Glomerular visceral epithelial cell (primary cell): ENCODE measurements around the gene EXOSC10.
"Not testable (repeated sequence)": the region's sequence is repeated elsewhere in the genome, so short reads cannot be mapped to it uniquely, and the experiment has no call there.

Experiments
- DNase-seq: peaks from one replicate; pipeline ENCODE4 v3.0.0-alpha.2; 2016; ENCODE audit errors: extremely low spot score

The EXOSC10 gene

DNA sequence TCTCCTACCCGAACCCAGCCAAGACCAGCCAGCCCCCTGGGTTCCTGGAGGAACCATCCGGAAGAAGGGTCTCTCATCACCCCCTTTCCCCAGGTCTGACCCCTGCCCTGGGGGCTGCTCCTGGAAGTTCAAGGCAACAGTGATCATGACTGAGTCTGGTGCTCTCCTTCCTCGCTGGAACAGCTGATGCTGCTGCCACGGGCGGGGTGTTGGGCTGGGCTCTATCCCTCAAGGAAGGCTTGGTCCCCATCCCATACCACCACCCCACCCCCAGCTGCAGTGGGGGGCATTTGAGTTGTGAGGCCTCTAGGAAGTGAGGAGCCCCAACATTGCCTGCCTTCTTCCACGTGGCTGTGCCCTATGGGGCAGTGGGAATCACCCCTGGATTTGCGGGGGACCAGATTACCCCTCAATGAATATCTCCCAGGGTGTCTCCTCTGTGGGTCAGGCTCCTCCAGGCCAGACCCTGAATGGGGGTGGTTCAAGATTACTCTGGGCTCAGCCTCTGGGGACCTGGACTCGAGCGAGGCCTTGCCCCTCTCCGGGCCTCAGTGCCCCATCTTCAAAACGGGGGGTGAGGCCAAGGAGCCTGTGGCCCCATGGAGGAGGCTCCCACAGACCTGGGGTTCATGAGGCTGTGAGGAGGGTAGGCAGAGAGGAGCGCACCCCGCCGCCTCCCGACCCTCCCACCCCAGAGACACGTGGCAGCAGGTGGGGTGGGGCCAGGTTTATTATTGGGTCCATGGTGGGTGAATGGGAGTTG, 55.4 kb downstream of the EXOSC10 start:
- no peak for DNase-seq

DNA sequence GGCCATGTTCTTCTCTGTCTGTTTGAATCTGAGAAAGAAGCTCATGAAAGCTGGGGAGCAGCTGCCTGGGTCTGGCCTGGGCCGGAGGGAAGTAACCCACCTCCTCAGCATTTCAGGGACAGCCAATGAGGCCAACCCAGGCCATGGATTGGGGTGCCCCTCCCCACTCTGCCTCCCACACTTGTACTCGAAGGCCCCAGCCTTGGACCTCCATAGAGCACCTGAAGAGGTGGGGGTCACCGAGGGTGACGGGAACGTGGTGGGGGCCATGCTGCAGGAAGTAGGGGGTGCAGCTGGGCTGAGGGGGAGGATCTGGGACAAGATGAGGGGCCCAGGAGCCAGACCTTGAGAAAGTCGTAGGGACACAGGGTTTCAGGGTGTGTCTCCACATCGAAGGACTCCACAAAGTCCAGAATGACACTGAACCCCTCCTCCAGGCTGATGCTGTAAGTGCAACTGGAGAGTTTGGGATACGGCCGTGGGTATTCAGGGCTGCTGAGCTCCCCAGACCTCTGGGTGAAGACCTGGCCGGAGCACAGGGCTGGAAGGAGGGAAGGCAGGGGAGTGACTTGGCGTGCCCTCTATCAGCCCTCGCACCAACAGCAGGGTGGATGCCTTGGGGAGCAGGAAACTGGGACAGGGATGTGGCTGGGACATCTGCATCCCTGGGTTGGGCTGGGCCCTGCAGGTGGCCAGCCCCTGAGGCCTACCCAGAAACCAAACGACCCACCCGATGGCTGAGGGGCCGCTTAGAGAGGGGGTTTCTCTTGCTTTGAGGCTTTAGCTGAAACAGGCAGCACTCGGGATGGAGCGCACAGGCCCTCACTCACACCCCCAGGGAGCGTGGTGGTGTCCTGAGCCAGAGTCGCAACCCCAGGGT, 56.4 kb downstream of the EXOSC10 start:
- no peak for DNase-seq

DNA sequence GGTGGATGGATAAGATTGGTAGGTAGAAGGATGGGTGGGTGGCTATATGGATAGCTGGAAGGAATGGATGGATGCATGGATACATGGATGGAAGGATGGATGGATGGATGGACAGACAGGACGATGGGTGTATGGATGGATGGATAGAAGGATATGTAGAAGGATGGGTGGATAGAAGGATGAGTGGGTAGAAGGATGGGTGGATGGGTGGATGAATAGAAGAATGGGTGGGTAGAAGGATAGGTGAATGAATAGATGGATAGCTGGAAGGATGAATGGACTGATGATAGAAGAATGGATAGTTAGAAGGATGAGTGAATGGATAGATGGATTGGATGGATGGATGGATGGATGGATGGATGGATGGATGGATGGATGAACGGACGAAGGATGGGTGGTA, 57.6 kb downstream of the EXOSC10 start:
- no peak for DNase-seq

DNA sequence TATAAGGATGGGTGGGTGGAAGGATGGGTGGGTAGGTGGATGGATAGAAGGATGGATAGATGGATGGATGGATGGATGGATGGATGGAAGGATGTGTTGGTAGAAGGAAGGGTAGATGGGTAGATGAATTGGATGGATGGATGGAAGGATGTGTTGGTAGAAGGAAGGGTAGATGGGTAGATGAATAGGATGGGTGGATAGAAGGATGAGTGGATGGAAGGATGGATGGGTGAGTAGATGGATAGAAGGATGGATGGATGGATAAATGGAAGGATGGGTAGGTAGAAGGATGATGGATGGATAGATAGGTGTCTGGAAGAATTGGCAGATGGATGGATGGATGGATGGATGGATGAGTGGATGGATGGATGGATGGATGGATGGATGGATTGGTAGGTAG, 58.6 kb downstream of the EXOSC10 start:
- no peak for DNase-seq

DNA sequence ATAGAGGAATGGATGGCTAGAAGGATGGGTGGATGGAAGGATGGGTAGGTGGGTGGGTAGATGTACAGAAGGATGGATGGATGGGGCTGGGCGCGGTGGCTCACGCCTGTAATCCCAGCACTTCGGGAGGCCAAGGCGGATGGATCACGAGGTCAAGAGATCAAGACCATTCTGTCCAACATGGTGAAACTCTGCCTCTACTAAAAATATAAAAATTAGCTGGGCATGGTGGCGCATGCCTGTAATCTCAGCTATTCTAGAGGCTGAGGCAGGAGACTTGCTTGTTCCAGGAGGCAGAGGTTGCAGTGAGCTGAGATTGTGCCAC, 59.6 kb downstream of the EXOSC10 start:
- not testable (repeated sequence) for DNase-seq

DNA sequence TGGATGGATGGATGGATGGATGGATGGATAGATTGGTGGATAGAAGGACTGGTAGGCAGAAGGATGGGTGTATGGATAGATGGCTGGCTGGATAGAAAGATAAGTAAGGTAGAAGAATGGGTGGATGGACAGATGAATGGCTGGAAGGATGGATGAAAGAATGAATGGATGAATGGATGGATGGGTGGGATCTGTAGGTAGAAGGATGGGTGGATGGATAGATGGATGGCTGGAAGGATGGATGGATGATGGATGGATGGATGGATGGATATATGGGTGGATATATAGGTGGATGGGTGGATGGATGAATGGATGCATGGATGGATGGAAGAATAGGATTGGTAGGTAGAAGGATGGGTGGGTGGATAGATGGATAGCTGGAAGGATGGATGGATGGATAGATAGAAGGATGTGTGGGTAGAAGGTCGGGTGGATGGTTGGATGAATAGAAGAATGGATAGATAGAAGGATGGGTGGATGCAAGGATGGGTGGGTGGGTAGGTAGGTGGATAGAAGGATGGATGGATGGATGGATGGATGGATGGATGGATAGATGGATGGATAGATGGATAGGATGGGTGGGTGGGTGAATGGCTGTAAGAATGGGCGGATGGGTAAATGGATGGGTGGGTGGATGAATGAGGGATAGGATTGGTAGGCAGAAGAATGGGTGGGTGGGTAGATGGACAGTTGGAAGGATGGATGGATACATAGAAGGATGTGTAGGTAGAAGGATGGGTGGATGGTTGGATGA, 60.1 kb downstream of the EXOSC10 start:
- no peak for DNase-seq

DNA sequence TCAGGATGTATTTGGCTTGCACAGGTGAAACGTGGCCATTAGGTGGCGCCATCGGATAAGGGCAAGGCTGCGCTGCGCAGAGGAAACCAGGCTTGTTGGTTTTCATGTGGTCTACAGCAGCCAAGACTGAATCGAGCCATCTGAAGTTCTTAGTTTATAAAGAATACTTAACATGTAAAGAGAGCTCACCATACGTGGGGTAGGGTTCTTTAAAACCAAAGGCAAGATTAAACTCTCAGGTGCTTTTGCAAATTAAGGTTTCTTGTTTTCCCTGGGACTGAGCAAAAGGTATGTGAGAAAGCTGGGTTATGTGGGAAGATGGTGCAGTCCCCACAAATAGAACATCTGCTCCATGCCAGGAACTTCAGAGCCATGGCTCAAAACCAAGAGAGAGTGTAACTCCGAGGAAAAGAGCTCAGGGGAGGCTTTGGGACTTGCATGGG, 61.9 kb downstream of the EXOSC10 start:
- peak; percentile 81 for DNase-seq

DNA sequence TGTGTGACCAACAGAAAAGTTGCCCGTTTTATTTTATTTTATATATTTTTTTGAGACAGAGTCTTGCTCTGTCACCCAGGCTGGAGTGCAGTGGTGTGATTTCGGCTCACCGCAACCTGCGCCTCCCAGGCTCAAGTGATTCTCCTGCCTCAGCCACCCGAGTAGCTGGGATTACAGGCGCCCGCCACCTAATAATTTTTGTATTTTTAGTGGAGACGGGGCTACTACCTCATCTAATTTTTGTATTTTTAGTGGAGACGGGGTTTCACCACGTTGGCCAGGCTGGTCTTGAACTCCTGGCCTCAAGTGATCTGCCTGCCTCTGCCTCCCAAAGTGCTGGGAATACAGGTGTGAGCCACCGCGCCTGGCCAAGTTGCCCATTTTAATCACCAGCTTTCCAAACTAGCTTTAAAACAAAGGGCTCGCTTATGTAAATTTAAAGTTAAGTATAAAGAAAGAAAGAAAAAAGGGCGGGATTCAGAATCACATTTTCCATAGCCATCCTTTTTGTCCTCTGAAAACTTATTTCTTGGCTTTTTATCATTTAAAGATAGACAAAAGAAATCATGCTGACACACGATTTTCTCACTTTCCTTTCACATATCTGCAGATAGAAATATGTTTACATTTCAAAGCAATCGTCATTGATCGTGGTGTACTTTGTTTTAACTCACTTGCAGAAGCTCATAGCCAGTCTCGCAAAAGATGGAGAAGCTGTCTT, 62.5 kb downstream of the EXOSC10 start:
- DNase-seq, result not testable (repeated sequence)

DNA sequence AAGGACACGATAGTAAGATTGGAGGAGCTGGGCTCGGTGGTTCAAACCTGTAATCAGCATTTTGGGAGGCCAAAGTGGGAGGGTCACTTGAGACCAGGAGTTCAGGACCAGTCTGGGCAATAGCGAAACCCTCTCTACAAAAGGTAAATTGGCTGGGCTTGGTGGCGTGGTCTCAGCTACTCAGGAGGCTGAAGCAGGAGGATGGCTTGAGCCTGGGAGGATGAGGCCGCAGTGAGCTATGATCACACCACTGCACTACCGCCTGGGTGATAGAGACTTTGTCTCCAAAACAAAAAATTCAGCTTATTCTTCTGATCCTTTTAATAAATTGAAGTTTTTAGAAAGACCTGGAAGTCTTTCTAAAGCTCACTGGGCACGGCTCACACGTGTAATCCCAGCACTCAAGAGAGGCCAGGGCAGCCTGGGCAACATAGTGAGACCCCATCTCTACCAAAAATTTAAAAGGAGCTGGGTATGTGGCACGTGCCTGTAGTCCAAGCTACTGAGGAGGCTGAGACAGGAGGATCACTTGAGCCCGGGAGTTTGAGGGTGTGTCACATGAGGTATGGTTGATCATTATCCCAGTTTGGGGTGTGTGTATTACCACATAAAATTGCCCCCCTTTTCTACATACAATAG, 67.9 kb downstream of the EXOSC10 start:
- no peak for DNase-seq

DNA sequence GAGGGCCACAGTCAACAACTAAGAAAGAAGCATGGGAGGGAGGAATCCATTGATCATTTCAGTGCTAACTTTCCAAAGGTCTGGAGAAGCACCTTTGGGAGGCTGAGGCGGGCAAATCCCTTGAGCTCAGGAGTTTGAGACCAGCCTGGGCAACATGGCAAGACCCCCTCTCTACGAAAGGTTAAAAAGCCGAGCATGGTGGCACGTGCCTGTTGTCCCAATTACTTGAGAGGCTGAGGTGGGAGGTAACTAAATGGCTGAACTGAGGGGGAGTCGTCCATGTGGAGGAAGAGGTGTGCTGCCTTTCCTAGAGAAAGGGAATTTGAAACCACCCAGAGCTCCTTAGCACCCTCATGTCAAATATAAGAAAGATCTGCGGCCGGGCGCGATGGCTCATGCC, 68.8 kb downstream of the EXOSC10 start:
- no peak for DNase-seq

DNA sequence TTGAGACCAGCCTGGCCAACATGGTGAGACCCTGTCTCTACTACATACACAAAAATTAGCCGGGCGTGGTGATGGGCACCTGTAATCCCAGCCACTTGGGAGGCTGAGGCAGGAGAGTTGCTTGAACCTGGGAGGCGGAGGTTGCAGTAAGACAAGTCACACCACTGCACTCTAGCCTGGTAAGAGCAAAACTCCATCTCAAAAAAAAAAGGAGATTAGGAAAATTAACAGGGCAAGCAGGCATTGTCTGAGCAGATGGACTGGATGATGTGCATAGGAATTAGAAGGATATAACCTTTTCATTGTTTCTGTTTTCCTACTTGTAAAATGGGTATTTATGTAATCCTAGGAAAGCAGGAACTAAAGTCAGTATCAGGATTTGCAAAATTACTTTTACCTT, 71.7 kb downstream of the EXOSC10 start:
- DNase-seq, result no peak

DNA sequence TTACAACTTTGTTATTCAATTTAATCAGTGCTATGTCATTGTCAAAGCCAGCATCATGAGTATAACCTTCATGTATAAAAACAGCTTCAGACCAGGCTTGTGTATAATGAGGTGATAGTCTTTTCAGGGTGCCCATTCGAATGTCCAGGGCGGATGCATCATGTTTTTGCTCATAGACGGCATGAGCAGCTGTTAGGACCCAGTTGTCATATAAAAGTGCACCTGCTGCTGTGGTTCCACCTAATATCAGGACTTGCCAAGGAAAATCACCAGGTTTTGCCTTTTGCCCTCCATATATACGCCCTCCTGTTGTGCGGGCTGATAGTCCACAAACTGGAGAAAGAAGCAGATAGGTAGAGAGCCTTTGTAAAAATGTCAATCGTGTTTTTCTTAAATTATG, 72.4 kb downstream of the EXOSC10 start:
- no peak for DNase-seq

DNA sequence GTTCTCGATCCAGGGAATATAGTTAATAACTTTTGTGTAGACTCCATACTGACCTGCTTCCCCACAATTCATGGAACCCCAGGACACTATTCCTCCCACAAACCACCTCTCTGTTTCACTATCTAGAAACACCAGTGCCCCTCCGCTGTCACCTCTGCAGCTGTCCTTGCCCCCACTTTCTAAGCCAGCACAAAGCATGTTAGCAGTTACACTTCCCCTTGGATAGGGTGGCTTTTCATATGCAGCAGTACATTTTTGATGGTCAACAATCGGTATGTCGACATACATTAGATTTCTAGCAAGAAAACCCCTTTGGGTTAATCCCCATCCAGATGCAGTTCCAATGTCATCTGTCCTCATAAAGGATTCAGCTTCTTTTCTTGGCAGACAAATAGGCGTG, 72.8 kb downstream of the EXOSC10 start:
- no peak for DNase-seq

DNA sequence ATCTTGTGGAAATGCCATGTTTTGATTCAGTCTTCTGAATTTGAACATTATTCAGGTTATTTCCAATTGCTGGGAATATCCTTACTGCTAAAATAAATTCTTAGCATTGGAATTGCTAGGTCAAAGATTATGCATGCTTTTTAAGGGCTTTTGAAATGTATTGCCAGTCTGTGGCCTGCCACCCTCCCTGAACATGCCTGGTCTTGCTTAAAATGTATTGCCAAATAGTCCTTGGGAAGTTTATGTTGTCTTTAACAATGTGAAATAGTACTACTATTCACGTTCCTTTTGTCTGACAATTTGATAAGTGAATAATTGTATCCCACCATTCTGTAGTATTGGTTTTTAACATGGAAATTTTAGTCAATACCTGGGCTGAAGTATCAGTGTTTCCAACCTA, 73.6 kb downstream of the EXOSC10 start:
- DNase-seq, result no peak

DNA sequence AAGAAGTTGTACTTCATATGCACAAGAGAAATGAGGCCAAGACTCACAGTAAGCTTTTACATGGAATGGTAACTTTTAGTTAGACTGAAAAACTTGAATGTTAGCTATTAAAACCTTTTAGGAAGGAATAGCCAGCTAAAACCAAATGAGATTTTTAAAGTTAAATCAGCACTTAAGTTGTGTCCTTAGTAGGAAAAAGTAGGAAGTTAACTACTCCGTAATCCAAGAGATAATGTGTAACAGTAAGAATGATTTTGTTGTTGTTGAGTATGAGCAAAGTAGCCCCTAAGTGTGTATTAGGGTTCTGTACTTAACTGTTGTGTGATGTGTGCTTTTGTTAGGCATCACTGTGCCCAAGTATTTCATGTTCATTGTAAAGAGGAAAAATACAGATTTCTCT, 74.1 kb downstream of the EXOSC10 start:
- no peak for DNase-seq

DNA sequence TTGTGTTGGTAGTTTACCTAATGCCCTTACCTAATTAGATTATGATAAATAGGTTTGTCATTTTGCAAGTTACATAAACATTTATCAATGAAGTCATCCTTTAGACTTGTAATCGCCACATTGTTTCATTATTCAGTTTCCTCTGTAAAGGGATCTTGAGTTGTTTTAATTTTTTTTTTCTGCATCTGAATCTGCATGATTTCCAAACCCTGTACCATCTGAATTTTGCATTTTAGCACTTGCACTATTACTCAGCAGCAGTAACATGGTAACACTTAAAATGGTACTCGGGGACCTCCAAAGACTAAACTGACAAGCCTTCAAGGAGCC, 74.8 kb downstream of the EXOSC10 start:
- no peak for DNase-seq

DNA sequence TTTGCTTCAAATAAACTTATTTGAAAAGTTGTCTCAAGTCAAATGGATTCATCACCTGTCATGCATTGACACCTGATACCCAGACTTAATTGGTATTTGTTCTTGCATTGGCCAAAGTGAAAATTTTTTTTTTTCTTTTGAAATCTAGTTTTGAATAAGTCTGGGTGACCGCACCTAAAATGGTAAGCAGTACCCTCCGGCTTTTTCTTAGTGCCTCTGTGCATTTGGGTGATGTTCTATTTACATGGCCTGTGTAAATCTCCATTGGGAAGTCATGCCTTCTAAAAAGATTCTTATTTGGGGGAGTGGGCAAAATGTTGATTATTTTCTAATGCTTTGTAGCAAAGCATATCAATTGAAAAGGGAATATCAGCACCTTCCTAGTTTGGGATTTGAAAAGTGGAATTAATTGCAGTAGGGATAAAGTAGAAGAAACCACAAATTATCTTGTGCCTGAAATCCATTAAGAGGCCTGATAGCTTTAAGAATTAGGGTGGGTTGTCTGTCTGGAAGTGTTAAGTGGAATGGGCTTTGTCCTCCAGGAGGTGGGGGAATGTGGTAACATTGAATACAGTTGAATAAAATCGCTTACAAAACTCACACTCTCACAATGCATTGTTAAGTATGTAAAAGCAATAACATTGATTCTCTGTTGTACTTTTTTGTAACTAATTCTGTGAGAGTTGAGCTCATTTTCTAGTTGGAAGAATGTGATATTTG, 75.4 kb downstream of the EXOSC10 start:
- DNase-seq, result no peak

DNA sequence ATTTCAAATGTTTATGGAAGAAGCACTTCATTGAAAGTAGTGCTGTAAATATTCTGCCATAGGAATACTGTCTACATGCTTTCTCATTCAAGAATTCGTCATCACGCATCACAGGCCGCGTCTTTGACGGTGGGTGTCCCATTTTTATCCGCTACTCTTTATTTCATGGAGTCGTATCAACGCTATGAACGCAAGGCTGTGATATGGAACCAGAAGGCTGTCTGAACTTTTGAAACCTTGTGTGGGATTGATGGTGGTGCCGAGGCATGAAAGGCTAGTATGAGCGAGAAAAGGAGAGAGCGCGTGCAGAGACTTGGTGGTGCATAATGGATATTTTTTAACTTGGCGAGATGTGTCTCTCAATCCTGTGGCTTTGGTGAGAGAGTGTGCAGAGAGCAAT, 76.5 kb downstream of the EXOSC10 start:
- DNase-seq, result no peak

DNA sequence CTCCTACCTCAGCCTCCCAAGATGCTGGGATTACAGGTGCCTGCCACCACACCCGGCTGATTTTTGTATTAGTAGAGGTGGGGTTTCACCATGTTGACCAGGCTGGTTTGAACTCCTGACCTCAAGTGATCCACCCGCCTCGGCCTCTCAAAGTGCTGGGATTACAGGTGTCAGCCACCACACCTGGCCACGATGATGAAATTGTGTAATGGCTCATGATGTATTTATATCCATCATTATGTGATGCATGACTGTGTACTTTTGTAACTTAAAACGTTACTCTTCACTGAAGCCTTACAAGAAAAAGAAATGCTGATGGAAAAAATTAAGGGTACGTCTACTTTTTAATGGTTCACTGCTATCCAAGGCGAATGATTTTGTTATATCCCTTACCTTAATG, 79.7 kb downstream of the EXOSC10 start:
- DNase-seq, result no peak

DNA sequence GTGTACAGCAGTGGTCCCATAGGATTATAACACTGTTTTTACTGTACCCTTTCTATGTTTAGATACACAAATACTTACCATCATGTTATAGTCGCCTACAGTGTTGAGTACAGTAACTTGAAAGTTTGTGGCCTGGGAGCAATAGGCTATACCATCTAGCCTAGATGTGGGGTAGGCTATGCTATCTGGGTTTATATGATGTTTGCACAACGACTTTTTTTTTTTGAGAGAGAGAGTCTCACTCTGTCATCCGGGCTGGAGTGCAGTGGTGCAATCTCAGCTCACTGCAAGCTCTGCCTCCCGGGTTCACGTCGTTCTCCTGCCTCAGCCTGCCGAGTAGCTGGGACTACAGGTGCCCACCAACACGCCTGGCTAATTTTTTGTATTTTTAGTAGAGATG, 80.3 kb downstream of the EXOSC10 start:
- DNase-seq, result not testable (repeated sequence)
